H9 (cell line): Measurements from ENCODE around the gene AFG1L. TPM values are rescaled to one million over a fixed set of nuclear protein-coding genes. Genes with fewer than 3 reads are reported as not detected.

Experiments
- DNase-seq: peaks from one replicate; pipeline ENCODE4 v3.0.0-alpha.2; 2017
- H2AFZ ChIP-seq: one replicate; pipeline ENCODE4 v1.6.1; 2013; ENCODE audit warnings: mild to moderate bottlenecking, low read length, control low read depth, moderate library complexity
- H2AK5ac ChIP-seq: 2 replicates; pipeline ENCODE4 v1.6.1; 2013; ENCODE audit warnings: low read length, control low read depth, mixed read lengths; ENCODE audit not compliant: insufficient read length
- H2BK120ac ChIP-seq: one replicate; pipeline ENCODE4 v1.6.1; 2013; ENCODE audit warnings: low read depth, mild to moderate bottlenecking, low read length, control low read depth, inconsistent platforms; ENCODE audit not compliant: poor library complexity, severe bottlenecking
- H2BK12ac ChIP-seq: 2 replicates; pipeline ENCODE4 v1.6.1; 2013; ENCODE audit warnings: low read length, control low read depth, mixed read lengths, low read depth; ENCODE audit not compliant: insufficient read length
- H2BK15ac ChIP-seq: 2 replicates; pipeline ENCODE4 v1.6.1; 2013; ENCODE audit warnings: low read depth, low read length, control low read depth
- H2BK20ac ChIP-seq: one replicate; pipeline ENCODE4 v1.6.1; 2013; ENCODE audit warnings: low read depth, mild to moderate bottlenecking, low read length, control low read depth, inconsistent platforms; ENCODE audit not compliant: poor library complexity, severe bottlenecking
- H2BK5ac ChIP-seq: 2 replicates; pipeline ENCODE4 v1.6.1; 2013; ENCODE audit warnings: low read length, control low read depth, mixed read lengths; ENCODE audit not compliant: insufficient read length
- H3K14ac ChIP-seq: 2 replicates; pipeline ENCODE4 v1.6.1; 2013; ENCODE audit warnings: low read length, control low read depth; ENCODE audit not compliant: insufficient read depth
- H3K18ac ChIP-seq: 2 replicates; pipeline ENCODE4 v1.6.1; 2013; ENCODE audit warnings: low read depth, mild to moderate bottlenecking, mixed read lengths, low read length, control low read depth; ENCODE audit not compliant: insufficient read length
- H3K23ac ChIP-seq: 2 replicates; pipeline ENCODE4 v1.6.1; 2013; ENCODE audit warnings: low read length, control low read depth, mixed read lengths, low read depth; ENCODE audit not compliant: insufficient read length
- H3K23me2 ChIP-seq: 2 replicates; pipeline ENCODE4 v1.6.1; 2013; ENCODE audit warnings: low read depth, mild to moderate bottlenecking, mixed read lengths, low read length, control low read depth; ENCODE audit not compliant: insufficient read length, poor library complexity, severe bottlenecking
- H3K27ac ChIP-seq: 2 replicates; pipeline ENCODE4 v1.5.1; 2013; ENCODE audit warnings: low read length, control low read depth, mixed read lengths, low read depth; ENCODE audit not compliant: insufficient read length
- H3K27me3 ChIP-seq: 2 replicates; pipeline ENCODE4 v1.6.1; 2013; ENCODE audit warnings: low read length, control low read depth, inconsistent platforms; ENCODE audit not compliant: insufficient read depth
- H3K4ac ChIP-seq: 2 replicates; pipeline ENCODE4 v1.6.1; 2013; ENCODE audit warnings: low read depth, mild to moderate bottlenecking, control low read depth, inconsistent platforms, low read length, moderate library complexity
- H3K4me1 ChIP-seq: 2 replicates; pipeline ENCODE4 v1.6.1; 2013; ENCODE audit warnings: low read length, control low read depth, inconsistent platforms; ENCODE audit not compliant: insufficient read depth
- H3K4me2 ChIP-seq: 2 replicates; pipeline ENCODE4 v1.6.1; 2013; ENCODE audit warnings: low read length, control low read depth, mixed read lengths; ENCODE audit not compliant: insufficient read length, insufficient read depth
- H3K56ac ChIP-seq: 2 replicates; pipeline ENCODE4 v1.6.1; 2013; ENCODE audit warnings: low read depth, mild to moderate bottlenecking, mixed read lengths, low read length, control low read depth; ENCODE audit not compliant: insufficient read length
- H3K79me1 ChIP-seq: 2 replicates; pipeline ENCODE4 v1.6.1; 2013; ENCODE audit warnings: low read depth, mild to moderate bottlenecking, moderate library complexity, low read length, control low read depth, inconsistent platforms; ENCODE audit not compliant: insufficient read depth, poor library complexity, severe bottlenecking
- H3K79me2 ChIP-seq: 2 replicates; pipeline ENCODE4 v1.6.1; 2013; ENCODE audit warnings: low read length, control low read depth, inconsistent platforms; ENCODE audit not compliant: insufficient read depth
- H3K9ac ChIP-seq: 2 replicates; pipeline ENCODE4 v1.6.1; 2013; ENCODE audit warnings: low read length, control low read depth, mixed read lengths; ENCODE audit not compliant: insufficient read length; ENCODE audit errors: extremely low read depth
- H3K9me3 ChIP-seq: one replicate; pipeline ENCODE4 v1.6.1; 2013; ENCODE audit warnings: low read depth, low read length, inconsistent platforms; ENCODE audit not compliant: control insufficient read depth
- H3T11ph ChIP-seq: one replicate; pipeline ENCODE4 v1.6.1; 2013; ENCODE audit warnings: mild to moderate bottlenecking, low read length, control low read depth, inconsistent platforms
- H4K20me1 ChIP-seq: one replicate; pipeline ENCODE4 v1.6.1; 2013; ENCODE audit not compliant: control insufficient read depth, insufficient read length, insufficient read depth
- H4K5ac ChIP-seq: 2 replicates; pipeline ENCODE4 v1.6.1; 2013; ENCODE audit warnings: low read depth, mild to moderate bottlenecking, mixed read lengths, low read length, control low read depth; ENCODE audit not compliant: insufficient read length
- H4K8ac ChIP-seq: replicated peaks from 2 replicates; pipeline ENCODE4 v1.6.1; 2013; ENCODE audit warnings: low read length, control low read depth, mixed read lengths, low read depth; ENCODE audit not compliant: insufficient read length
- H4K91ac ChIP-seq: 2 replicates; pipeline ENCODE4 v1.6.1; 2013; ENCODE audit warnings: low read depth, mild to moderate bottlenecking, moderate library complexity, mixed read lengths, low read length, control low read depth; ENCODE audit not compliant: insufficient read length
- H3K27ac Mint-ChIP-seq, 3 experiments: 2 replicates in 2 of 3; 3 replicates in 1 of 3; pipeline ENCODE4 v1.8.0; 2020 to 2021; ENCODE audit warnings: mixed read lengths in 3 of 3, mild to moderate bottlenecking in 1 of 3, moderate library complexity in 1 of 3
- H3K27me3 Mint-ChIP-seq: 2 replicates; pipeline ENCODE4 v1.8.0; 2021; ENCODE audit warnings: low read depth, mild to moderate bottlenecking, moderate library complexity, mixed read lengths
- H3K36me3 Mint-ChIP-seq, 3 experiments: 2 replicates in 2 of 3; 3 replicates in 1 of 3; pipeline ENCODE4 v1.8.0; 2020 to 2021; ENCODE audit warnings: low read depth in 3 of 3, mixed read lengths in 3 of 3; ENCODE audit not compliant: insufficient read depth in 1 of 3
- H3K4me1 Mint-ChIP-seq, 2 experiments: 2 replicates each; pipeline ENCODE4 v1.8.0; 2020; ENCODE audit warnings: mixed read lengths in 2 of 2
- H3K4me3 Mint-ChIP-seq, 2 experiments: 2 replicates in 1 of 2; 3 replicates in 1 of 2; pipeline ENCODE4 v1.8.0; 2020 to 2021; ENCODE audit warnings: mild to moderate bottlenecking in 2 of 2, mixed read lengths in 2 of 2, moderate library complexity in 1 of 2
- H3K9me3 Mint-ChIP-seq, 2 experiments: 2 replicates in 1 of 2; 3 replicates in 1 of 2; pipeline ENCODE4 v1.8.0; 2020; ENCODE audit warnings: mild to moderate bottlenecking in 2 of 2, mixed read lengths in 2 of 2, moderate library complexity in 1 of 2
- WGBS: extraction: QIAGEN DNeasy Blood & Tissue Kit; methylation state at CpG from one replicate; pipeline ENCODE4 v1.1.7; 2013; ENCODE audit warnings: missing lambda C conversion rate, low lambda C conversion rate, mixed read lengths; ENCODE audit not compliant: insufficient read length; ENCODE audit errors: extremely low coverage; 5-methylcytosine and 5-hydroxymethylcytosine counted together
- total RNA-seq: library from RNA; stranded (reverse); gene quantifications from 2 replicates; pipeline ENCODE4 v1.2.1, GENCODE V29; 2021
- TF ChIP-seq, protein P1 (sequence below): fragments of 200-600 bp; sonication (generic); conservative IDR thresholded peaks from 3 replicates; pipeline ENCODE4 v1.8.0; 2021; ENCODE audit warnings: antibody characterized with exemption, mild to moderate bottlenecking

The AFG1L gene
- total RNA-seq, 1 experiment from 2014 or later: 4.7 TPM

DNA sequence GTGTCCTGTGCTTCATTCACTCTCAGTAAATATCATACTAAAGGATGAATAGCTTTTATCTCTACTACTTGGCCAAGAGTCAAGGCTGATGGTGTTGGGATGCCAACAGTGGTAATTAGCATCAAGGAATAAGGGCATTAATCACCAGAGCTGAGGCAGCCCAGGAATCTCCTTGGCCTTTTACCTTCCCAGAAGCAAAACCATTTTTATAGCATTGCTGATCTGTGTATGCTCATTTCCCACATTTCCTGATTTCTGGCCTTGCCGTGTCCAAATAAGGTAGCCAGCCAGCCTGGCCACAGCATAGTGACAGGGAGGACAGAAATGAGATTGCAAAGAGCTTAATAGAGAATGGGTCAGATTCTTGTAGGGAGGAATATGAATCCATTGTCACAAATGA lies 189.2 kb downstream of the AFG1L start:
- Histone ChIP-seq H2AK5ac (no peak overlapping the region), H4K20me1 (no peaks in the 10 kb centered on the region), H3K56ac (no peak overlapping the region), H3K9me3 (no peaks in the 10 kb centered on the region), H2BK12ac (no peak overlapping the region), H3K79me2 (no peaks in the 10 kb centered on the region), H4K8ac (no peak overlapping the region), H3K27ac (no peak overlapping the region), H2BK20ac (no peak overlapping the region), H2BK15ac (no peak overlapping the region), H3K4ac (no peak overlapping the region), H3K27me3 (no peaks in the 10 kb centered on the region; the same call in 1 of the 2 replicates), H3K18ac (no peak overlapping the region), H3K79me1 (no peaks in the 10 kb centered on the region), H3T11ph (no peak overlapping the region), H3K4me1 (no peaks in the 10 kb centered on the region), H3K14ac (no peak overlapping the region), H4K5ac (no peak overlapping the region), H3K23ac (no peak overlapping the region), H3K4me2 (no peak overlapping the region), H3K23me2 (no peaks in the 10 kb centered on the region), H4K91ac (no peak overlapping the region), H2AFZ (no peak overlapping the region), H2BK5ac (no peak overlapping the region), H3K9ac (no peak overlapping the region), H2BK120ac (no peak overlapping the region)
- Mint-ChIP-seq H3K27ac (no peak overlapping the region), H3K27me3 (no peaks in the 10 kb centered on the region), H3K36me3 (no peaks in the 10 kb centered on the region), H3K4me1 (no peaks in the 10 kb centered on the region), H3K4me3 (no peak overlapping the region), H3K9me3 (no peaks in the 10 kb centered on the region)
- no CpG with 5 or more reads among the region's 1 CpG for WGBS
- DNase-seq: no peak
- TF ChIP-seq, protein P1, sequence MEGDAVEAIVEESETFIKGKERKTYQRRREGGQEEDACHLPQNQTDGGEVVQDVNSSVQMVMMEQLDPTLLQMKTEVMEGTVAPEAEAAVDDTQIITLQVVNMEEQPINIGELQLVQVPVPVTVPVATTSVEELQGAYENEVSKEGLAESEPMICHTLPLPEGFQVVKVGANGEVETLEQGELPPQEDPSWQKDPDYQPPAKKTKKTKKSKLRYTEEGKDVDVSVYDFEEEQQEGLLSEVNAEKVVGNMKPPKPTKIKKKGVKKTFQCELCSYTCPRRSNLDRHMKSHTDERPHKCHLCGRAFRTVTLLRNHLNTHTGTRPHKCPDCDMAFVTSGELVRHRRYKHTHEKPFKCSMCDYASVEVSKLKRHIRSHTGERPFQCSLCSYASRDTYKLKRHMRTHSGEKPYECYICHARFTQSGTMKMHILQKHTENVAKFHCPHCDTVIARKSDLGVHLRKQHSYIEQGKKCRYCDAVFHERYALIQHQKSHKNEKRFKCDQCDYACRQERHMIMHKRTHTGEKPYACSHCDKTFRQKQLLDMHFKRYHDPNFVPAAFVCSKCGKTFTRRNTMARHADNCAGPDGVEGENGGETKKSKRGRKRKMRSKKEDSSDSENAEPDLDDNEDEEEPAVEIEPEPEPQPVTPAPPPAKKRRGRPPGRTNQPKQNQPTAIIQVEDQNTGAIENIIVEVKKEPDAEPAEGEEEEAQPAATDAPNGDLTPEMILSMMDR: no peak
